ENCODE data around the gene TBX15.

Gene TBX15

GRCh38 chr1:118990513-118991152 lies 2.5 kb upstream of the TBX15 start:
- DNase-seq (ENCODE audit: low spot score): no peak
- H3K27ac ChIP-seq: no peak overlapping the region
- H3K4me3 ChIP-seq: no peak overlapping the region
- TF ChIP-seq, protein P1, sequence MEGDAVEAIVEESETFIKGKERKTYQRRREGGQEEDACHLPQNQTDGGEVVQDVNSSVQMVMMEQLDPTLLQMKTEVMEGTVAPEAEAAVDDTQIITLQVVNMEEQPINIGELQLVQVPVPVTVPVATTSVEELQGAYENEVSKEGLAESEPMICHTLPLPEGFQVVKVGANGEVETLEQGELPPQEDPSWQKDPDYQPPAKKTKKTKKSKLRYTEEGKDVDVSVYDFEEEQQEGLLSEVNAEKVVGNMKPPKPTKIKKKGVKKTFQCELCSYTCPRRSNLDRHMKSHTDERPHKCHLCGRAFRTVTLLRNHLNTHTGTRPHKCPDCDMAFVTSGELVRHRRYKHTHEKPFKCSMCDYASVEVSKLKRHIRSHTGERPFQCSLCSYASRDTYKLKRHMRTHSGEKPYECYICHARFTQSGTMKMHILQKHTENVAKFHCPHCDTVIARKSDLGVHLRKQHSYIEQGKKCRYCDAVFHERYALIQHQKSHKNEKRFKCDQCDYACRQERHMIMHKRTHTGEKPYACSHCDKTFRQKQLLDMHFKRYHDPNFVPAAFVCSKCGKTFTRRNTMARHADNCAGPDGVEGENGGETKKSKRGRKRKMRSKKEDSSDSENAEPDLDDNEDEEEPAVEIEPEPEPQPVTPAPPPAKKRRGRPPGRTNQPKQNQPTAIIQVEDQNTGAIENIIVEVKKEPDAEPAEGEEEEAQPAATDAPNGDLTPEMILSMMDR (IDR thresholded peaks at IDR 0.05): no peak

DNA sequence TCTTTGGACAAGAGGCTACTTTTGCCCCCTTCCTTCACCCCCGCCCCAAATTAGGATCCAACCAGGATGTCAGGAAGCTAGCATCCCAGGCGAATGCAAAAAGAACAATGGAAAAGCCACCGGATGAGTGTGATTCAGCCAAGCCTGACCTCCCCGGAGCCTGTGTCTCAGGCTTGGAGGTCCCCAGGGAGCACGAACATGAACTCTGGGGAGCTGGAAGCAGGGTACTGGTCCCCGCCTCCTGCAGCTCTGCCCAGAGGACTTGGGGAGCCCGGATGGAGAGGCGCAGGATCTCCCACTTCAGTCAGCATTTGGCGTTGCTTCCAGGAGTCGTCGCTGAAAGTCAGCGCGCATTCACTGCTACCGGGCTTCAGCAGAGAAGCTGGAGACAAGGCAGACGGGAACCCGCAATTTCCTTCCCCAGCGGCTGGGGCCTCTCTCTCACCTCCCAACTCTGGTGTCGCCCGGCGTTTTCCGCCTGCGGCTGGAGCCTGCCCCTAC lies 1.8 kb upstream of the TBX15 start:
- H3K27ac ChIP-seq: no peak overlapping the region
- no peak for DNase-seq (ENCODE audit: low spot score)
- TF ChIP-seq, protein P1 (IDR thresholded peaks at IDR 0.05): no peak
- H3K4me3 ChIP-seq: no peak overlapping the region

DNA sequence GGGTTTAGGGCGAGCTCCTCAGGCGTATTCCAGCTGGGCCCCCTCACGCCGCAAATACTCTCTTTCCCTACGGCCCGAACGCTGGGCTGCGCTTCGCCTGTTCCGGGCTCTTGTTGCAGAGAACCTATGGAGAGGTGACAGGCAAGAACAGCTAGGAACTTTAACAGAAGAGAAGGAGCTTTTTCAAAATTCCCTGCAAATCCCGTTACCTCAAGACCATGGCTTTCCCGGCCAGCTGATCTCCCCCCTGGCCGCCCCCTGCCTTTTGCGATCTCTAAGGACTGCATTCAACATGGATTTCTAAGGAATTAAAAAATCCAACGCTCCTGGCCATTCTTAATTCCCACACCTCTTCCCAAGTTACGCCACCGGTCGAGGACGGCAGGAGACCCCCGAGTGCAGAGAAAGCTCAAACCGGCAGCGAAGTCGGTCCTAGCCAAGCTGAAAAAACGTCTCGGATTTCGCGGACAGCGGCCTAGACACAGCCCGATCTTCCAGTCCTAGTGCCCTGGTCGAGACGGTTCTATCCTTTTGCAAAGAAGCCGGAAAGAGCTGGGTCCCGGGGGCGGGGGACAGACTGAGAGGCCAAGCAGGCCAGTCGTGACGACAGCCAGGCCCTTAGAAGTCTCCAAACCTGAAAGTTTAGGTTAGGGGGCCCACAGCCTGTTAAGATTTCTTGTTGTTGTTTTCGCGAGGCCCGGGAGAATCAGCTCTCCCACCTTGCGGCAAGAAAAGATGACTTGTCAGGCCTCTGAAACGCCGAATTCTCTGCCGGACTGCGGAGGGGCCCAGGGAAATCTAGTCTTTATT lies 1.1 kb upstream of the TBX15 start:
- DNase-seq (ENCODE audit: low spot score): no peak
- H3K27ac ChIP-seq: no peak overlapping the region

DNA sequence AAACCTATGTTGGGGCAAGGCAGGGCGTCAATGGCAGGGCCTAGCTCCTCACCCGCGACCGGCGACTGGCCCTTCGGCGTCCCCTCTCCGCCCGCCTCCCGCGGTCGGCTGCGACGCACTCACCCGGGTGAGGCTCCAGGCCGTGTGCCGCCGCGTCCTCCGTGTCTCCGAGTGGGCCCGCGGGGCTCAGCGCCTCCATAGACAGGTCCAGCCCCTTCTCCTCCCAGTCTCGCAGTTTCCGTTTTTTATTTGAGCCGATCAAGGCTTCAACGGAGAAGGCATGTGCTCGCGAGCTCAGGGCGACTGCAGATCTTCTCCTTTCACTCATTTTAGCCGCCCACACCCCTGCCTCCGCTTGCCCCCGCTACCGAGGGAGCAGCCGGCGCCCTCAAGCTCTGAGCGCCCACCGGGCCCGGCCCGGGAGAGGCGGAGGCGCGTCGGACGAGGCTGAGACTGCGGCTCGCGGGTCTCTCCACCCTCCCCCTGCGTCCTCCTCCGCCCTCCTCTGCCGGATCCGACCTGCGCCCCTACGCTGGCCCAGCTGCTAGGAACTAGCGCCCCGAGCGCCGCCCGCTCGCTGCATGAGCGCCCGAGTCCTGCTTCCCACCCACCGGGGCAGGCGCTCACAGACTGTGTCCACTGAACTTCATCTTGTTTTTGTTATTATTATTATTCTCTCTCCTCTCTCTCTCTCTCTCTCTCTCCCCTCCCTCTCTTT lies 516 bp downstream of the TBX15 start:
- Histone ChIP-seq H3K27ac (peak overlapping the region; percentile 44 to 62), H3K4me3 (peak overlapping the region; percentile 73)
- TF ChIP-seq, protein P1 (IDR thresholded peaks at IDR 0.05): no peak
- no peak for DNase-seq (ENCODE audit: low spot score)

More for the DNA sequence above, 1.1 kb upstream of the TBX15 start:
- TF ChIP-seq, protein P1 (IDR thresholded peaks at IDR 0.05): no peak
- no peak overlapping the region for H3K4me3 ChIP-seq

DNA sequence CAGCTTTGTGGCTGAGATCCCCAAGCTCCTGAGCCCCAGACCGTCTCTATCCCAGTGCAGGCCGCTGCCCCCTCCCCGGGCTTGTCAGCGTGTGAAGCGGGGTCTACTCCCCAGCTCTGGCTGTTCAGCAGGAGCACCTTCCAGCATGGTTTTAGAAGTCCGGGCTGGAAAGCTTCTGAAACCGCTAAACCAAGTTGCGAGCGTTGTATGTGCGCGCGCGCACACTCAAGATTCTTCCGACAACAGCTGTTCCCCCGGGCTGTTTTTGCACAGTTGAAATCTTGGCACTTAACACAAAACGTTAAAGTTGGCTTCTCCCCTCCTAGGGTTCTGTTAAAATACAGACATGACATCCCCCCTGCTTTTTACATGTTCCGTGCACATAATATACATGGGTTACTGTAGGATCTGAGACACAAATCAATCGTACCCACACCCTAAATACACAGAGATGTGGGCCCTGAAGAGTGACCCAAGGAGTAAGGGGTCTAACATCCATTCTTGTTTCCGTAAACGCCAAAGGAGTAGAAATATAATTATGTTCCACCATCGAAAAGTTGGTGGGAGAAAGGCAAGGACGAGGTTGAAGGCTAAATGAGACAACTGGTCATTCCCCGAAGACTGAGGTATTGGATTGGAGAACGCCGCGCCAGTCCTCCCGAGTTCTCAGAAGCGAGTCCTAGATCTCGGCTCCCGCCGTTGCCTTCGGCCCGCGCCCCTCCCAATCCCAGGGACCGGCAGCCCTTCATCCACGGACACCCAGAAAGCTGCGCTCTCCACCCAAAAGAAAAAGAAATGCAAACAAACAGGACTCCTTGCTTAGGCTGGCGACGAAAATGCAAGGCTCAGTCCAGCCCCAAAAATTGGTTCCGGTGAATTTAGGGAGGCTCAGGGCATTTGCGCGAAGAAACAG lies 1.3 kb downstream of the TBX15 start:
- H3K27ac ChIP-seq: peak overlapping the region; percentile 44 to 62
- DNase-seq (ENCODE audit: low spot score): no peak
- TF ChIP-seq, protein P1 (IDR thresholded peaks at IDR 0.05): no peak
- H3K4me3 ChIP-seq: peak overlapping the region; percentile 73

Measured in coronary artery (tissue), 2 donors.